ENCODE results near the gene INTS11.

- TF ChIP-seq CTCF (IDR thresholded peaks at IDR 0.05) (no peak), POLR2AphosphoS5 (IDR thresholded peaks at IDR 0.05) (no peak), POLR2A (IDR thresholded peaks at IDR 0.05) (no peak)
Observed at GRCh38 chr1:1287288-1288110, 37.0 kb downstream of the INTS11 start.

All from breast epithelium (tissue), 3 donors.